Small intestine (tissue), 7 donors: Measurements from ENCODE around the gene PGAP2. TPM values are rescaled to one million over a fixed set of nuclear protein-coding genes. Genes with fewer than 3 reads are reported as not detected.

Experiments
- DNase-seq, 2 donors: peaks; one replicate each; pipeline versions ENCODE4 v3.0.0 to v3.0.0-alpha.2; 2013
- FAIRE-seq: peaks from 2 replicates; lab custom pipeline; 2012; peaks lifted over from hg19 to GRCh38; lab: Jason Lieb, UNC
- H3K27ac ChIP-seq, 3 donors: one replicate each; pipeline ENCODE4 v1.5.1; 2013; ENCODE audit warnings: low read length in 2 of 3, mild to moderate bottlenecking in 2 of 3, control low read depth in 1 of 3, inconsistent platforms in 1 of 3, low read depth in 1 of 3, moderate library complexity in 1 of 3
- H3K27me3 ChIP-seq, 3 donors: one replicate each; pipeline ENCODE4 v1.6.1; 2013; ENCODE audit warnings: low read length in 3 of 3, inconsistent platforms in 1 of 3; ENCODE audit not compliant: control insufficient read depth in 3 of 3, insufficient read depth in 3 of 3
- H3K36me3 ChIP-seq, 3 donors: one replicate each; pipeline ENCODE4 v1.6.1; 2013; ENCODE audit warnings: low read length in 3 of 3, inconsistent platforms in 1 of 3, low read depth in 1 of 3, mild to moderate bottlenecking in 1 of 3, moderate library complexity in 1 of 3; ENCODE audit not compliant: control insufficient read depth in 3 of 3, insufficient read depth in 2 of 3
- H3K4me1 ChIP-seq, 3 donors: one replicate each; pipeline ENCODE4 v1.6.1; 2013; ENCODE audit warnings: low read length in 2 of 3, inconsistent platforms in 1 of 3, low read depth in 1 of 3, mild to moderate bottlenecking in 1 of 3, moderate library complexity in 1 of 3; ENCODE audit not compliant: control insufficient read depth in 3 of 3, insufficient read depth in 2 of 3
- H3K4me3 ChIP-seq, 3 donors: one replicate each; pipeline ENCODE4 v1.5.1; 2013; ENCODE audit warnings: low read length in 3 of 3, control low read depth in 1 of 3, inconsistent platforms in 1 of 3, low read depth in 1 of 3, mild to moderate bottlenecking in 1 of 3, moderate library complexity in 1 of 3
- H3K9me3 ChIP-seq, 2 donors: one replicate each; pipeline ENCODE4 v1.6.1; 2013; ENCODE audit warnings: low read depth in 1 of 2, low read length in 1 of 2; ENCODE audit not compliant: control insufficient read depth in 2 of 2, insufficient read depth in 1 of 2
- WGBS, 3 donors: extraction: QIAGEN DNeasy Blood & Tissue Kit; methylation state at CpG; one replicate each; pipeline ENCODE4 v1.1.7; 2013; 5-methylcytosine and 5-hydroxymethylcytosine counted together
- polyA plus RNA-seq, 4 donors: library from polyadenylated mRNA; stranded (reverse) in 3 of 4; unstranded in 1 of 4; fragments of 200-250 nt in 3 of 4; fragments of 120-200 nt in 1 of 4; gene quantifications; one replicate each; pipeline versions ENCODE4 v1.2.1 to v1.2.3, GENCODE V29; 2013
- donor health status: healthy with polysubstance abuse.
- donor health status: control.
- donor health status: control.
- donor health status: Bipolar disorder and iron deficiency.
- donor health status: healthy.

Gene PGAP2
- polyA plus RNA-seq, 4 donors, result 18.9 to 106 (median 24.1) TPM

GRCh38 chr11:3830730-3831129 is 22.4 kb downstream of the PGAP2 start:
- H3K4me1 ChIP-seq, result peaks cover 23 to 30% (median 28%) of the 10 kb centered on the region in 3 donors
- 65 to 85% (median 85%) methylated on average over 1 of the region's 1 CpG for WGBS, 3 donors
- DNase-seq (no peak), FAIRE-seq (no peak)
- H3K4me3 ChIP-seq, result no peak overlapping the region
- H3K36me3 ChIP-seq, result peaks cover 10 to 56% (median 24%) of the 10 kb centered on the region in 3 donors
- no peak overlapping the region for H3K27ac ChIP-seq
- no peaks in the 10 kb centered on the region for H3K9me3 ChIP-seq
- no peaks in the 10 kb centered on the region for H3K27me3 ChIP-seq

GRCh38 chr11:3831378-3832239 is 23.2 kb downstream of the PGAP2 start:
- Histone ChIP-seq H3K27ac (peak overlapping the region in 2 of 3 donors; percentile 59 to 73), H3K27me3 (no peaks in the 10 kb centered on the region), H3K9me3 (no peaks in the 10 kb centered on the region), H3K4me1 (peaks cover 24 to 34% (median 30%) of the 10 kb centered on the region in 3 donors), H3K36me3 (peaks cover 10 to 55% (median 17%) of the 10 kb centered on the region in 3 donors), H3K4me3 (no peak overlapping the region)
- WGBS, 3 donors, result 72 to 76% (median 75%) methylated on average over 12 to 13 of the region's 13 CpGs
- FAIRE-seq, result no peak
- peak in 1 of 2 donors; percentile 51 for DNase-seq

DNA sequence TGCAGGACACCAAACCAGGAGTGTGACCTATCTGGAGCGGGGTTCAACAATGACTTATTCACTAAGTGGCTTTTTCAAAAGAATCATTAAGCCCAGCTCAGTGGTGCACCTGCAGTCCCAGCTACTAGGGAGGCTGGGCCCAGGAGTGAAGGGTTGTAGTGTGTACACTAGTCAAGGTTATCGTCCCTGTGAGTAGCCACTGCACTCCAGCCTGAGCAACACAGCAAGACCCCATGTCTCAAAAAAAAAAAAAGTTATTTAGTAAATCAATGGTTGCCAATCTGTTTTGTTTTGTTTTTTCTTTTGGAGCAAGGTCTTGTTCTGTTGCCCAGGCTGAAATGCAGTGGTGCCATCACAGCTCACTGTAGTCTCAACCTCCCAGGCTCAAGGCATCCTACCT is 24.5 kb downstream of the PGAP2 start:
- no peak overlapping the region for H3K4me3 ChIP-seq
- FAIRE-seq, result no peak
- H3K27me3 ChIP-seq, result no peaks in the 10 kb centered on the region
- no peak for DNase-seq
- no peaks in the 10 kb centered on the region for H3K9me3 ChIP-seq
- peaks cover 3 to 47% (median 6%) of the 10 kb centered on the region in 3 donors for H3K36me3 ChIP-seq
- H3K4me1 ChIP-seq, result peaks cover 29 to 39% (median 39%) of the 10 kb centered on the region in 3 donors
- 90 to 96% (median 91%) methylated on average over 2 of the region's 2 CpGs for WGBS, 3 donors
- H3K27ac ChIP-seq, result peak overlapping the region in 2 of 3 donors; percentile 62 to 76

GRCh38 chr11:3833449-3833848 is 25.1 kb downstream of the PGAP2 start:
- WGBS, 3 donors, result 77 to 83% (median 82%) methylated on average over 2 of the region's 2 CpGs
- H3K4me3 ChIP-seq, result no peak overlapping the region
- no peak overlapping the region for H3K27ac ChIP-seq
- DNase-seq (no peak), FAIRE-seq (no peak)
- H3K36me3 ChIP-seq, result peaks cover 3 to 44% (median 4%) of the 10 kb centered on the region in 3 donors
- no peaks in the 10 kb centered on the region for H3K27me3 ChIP-seq
- peaks cover 35 to 44% (median 41%) of the 10 kb centered on the region in 3 donors for H3K4me1 ChIP-seq
- no peaks in the 10 kb centered on the region for H3K9me3 ChIP-seq

GRCh38 chr11:3834349-3834663 is 25.9 kb downstream of the PGAP2 start:
- no peak for DNase-seq
- no peak for FAIRE-seq
- 64 to 79% (median 76%) methylated on average over 4 of the region's 4 CpGs for WGBS, 3 donors
- Histone ChIP-seq H3K9me3 (no peaks in the 10 kb centered on the region), H3K27me3 (no peaks in the 10 kb centered on the region), H3K4me3 (no peak overlapping the region), H3K36me3 (peaks cover 3 to 42% (median 4%) of the 10 kb centered on the region in 3 donors), H3K4me1 (peaks cover 37 to 50% (median 43%) of the 10 kb centered on the region in 3 donors), H3K27ac (peak overlapping the region; percentile 75 to 90 (median 88))

DNA sequence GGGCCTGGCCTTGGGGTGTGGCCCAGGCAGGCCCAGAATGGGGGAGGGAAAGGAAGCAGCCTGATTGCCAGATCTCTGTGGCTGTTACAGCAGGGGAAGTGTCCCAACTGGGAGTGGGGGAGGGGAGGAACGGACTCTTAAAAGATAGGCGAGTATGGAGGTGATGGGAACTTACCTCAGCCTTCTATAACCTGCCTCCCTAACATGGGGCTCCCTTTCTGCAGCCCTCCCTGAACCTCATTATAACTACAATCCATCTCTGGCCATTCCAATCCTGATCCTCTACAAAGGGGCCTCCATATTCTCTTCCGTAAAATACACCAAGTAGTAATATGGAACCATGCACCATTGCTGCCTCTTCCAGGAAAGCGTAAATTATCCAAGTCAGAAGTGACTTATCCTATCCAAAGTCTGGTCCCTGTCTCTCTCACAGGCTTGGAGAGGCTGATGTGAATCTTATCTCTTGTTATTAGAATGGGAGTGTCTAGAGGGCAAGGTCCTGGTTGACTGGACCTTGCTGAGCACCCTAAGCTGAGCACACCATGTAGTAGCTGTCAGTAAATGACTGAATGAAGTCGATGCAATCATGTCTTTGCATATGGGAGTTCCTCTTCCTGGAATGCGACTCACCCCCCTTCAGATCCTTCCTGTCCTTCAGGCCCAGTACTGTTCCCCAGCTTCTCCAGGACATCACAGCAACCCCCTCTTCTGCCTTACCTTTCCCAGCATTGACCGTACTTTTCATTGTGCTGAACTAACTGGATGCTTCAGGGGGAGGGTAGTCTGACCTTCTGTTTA is 26.5 kb downstream of the PGAP2 start:
- no peak overlapping the region for H3K4me3 ChIP-seq
- H3K4me1 ChIP-seq, result peaks cover 37 to 50% (median 43%) of the 10 kb centered on the region in 3 donors
- no peak for FAIRE-seq

DNA sequence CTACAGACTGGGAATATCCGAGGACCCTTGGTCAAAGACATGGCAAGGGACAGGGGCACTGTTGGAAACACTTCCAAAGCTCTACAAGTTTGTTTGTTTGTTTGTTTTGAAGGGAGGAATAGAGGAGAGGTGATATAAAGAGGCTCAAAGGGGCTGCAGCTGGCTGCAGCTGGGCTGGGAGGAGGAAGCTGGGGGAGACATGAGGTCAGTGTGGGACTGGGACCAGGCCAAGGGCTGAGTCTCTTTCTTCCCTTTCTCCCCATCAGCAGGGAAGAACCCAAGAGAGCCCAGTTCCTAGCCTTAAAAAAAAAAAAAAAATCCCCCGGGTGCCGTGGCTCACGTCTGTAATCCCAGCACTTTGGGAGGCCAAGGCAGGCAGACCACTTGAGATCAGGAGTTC is 27.4 kb downstream of the PGAP2 start:
- FAIRE-seq (no peak), DNase-seq (no peak)

More for the DNA sequence above, 26.5 kb downstream of the PGAP2 start:
- peak overlapping the region; percentile 75 to 90 (median 88) for H3K27ac ChIP-seq
- H3K27me3 ChIP-seq, result no peaks in the 10 kb centered on the region
- H3K36me3 ChIP-seq, result peaks cover 3 to 37% (median 4%) of the 10 kb centered on the region in 3 donors
- H3K9me3 ChIP-seq, result no peaks in the 10 kb centered on the region
- DNase-seq, result peak; percentile 64 to 92
- WGBS, 3 donors, result 53 to 62% (median 62%) methylated on average over 7 of the region's 7 CpGs

GRCh38 chr11:3836903-3837302 is 28.5 kb downstream of the PGAP2 start:
- Histone ChIP-seq H3K4me3 (no peak overlapping the region), H3K27me3 (no peaks in the 10 kb centered on the region), H3K9me3 (peaks cover 0 to 4% of the 10 kb centered on the region in 2 donors), H3K27ac (peak overlapping the region in 2 of 3 donors; percentile 23 to 47), H3K36me3 (peaks cover 0 to 19% (median 0%) of the 10 kb centered on the region in 3 donors), H3K4me1 (peaks cover 37 to 49% (median 46%) of the 10 kb centered on the region in 3 donors)
- FAIRE-seq, result no peak
- DNase-seq, result peak in 1 of 2 donors; percentile 29
- 65 to 71% (median 65%) methylated on average over 5 of the region's 5 CpGs for WGBS, 3 donors

More for the DNA sequence above, 27.4 kb downstream of the PGAP2 start:
- 66 to 88% (median 79%) methylated on average over 4 of the region's 4 CpGs for WGBS, 3 donors
- Histone ChIP-seq H3K4me1 (peaks cover 37 to 50% (median 43%) of the 10 kb centered on the region in 3 donors), H3K36me3 (peaks cover 0 to 30% (median 4%) of the 10 kb centered on the region in 3 donors), H3K27ac (peak overlapping the region; percentile 53 to 90 (median 88)), H3K9me3 (no peaks in the 10 kb centered on the region), H3K27me3 (no peaks in the 10 kb centered on the region), H3K4me3 (no peak overlapping the region)
